HG02981 (cell line): Measurements from ENCODE around the gene PM20D2.

Source experiments
- ATAC-seq: cut with Tn5 transposase; IDR thresholded peaks from one replicate; pipeline ENCODE4 v1.9.1; 2021; ENCODE audit warnings: mild to moderate bottlenecking, moderate library complexity; ENCODE audit not compliant: unreplicated experiment

Gene PM20D2

GRCh38 chr6:89144354-89144906, 1.4 kb upstream of the PM20D2 start:
- ATAC-seq: peak; percentile 44

GRCh38 chr6:89145091-89145955, 532 bp upstream of the PM20D2 start:
- peak; percentile 55 for ATAC-seq

- no peak for ATAC-seq
Measured at GRCh38 chr6:89146718-89147700, 1.2 kb downstream of the PM20D2 start.

- ATAC-seq: no peak
Measured at GRCh38 chr6:89148016-89148750, 2.3 kb downstream of the PM20D2 start.

GRCh38 chr6:89154131-89154530, 8.3 kb downstream of the PM20D2 start:
- ATAC-seq: no peak

- no peak for ATAC-seq
Measured at GRCh38 chr6:89160331-89161092, 14.7 kb downstream of the PM20D2 start.

- ATAC-seq: no peak
Measured at GRCh38 chr6:89161326-89162046, 15.6 kb downstream of the PM20D2 start.

- ATAC-seq: no peak
Measured at GRCh38 chr6:89162047-89162371, 16.2 kb downstream of the PM20D2 start.

GRCh38 chr6:89172131-89172530, 26.3 kb downstream of the PM20D2 start:
- ATAC-seq: no peak

- no peak for ATAC-seq
Measured at GRCh38 chr6:89173634-89174033, 27.8 kb downstream of the PM20D2 start.

- ATAC-seq: no peak
Measured at GRCh38 chr6:89180112-89180511, 34.3 kb downstream of the PM20D2 start.

- ATAC-seq: no peak
Measured at GRCh38 chr6:89180971-89181370, 35.1 kb downstream of the PM20D2 start.

- ATAC-seq: no peak
Measured at GRCh38 chr6:89183294-89183693, 37.4 kb downstream of the PM20D2 start.

- ATAC-seq: no peak
Measured at GRCh38 chr6:89184344-89184743, 38.5 kb downstream of the PM20D2 start.

- no peak for ATAC-seq
Measured at GRCh38 chr6:89186762-89187161, 40.9 kb downstream of the PM20D2 start.

- no peak for ATAC-seq
Measured at GRCh38 chr6:89187504-89187903, 41.6 kb downstream of the PM20D2 start.

- no peak for ATAC-seq
Measured at GRCh38 chr6:89190741-89191140, 44.9 kb downstream of the PM20D2 start.

GRCh38 chr6:89194559-89194958, 48.7 kb downstream of the PM20D2 start:
- no peak for ATAC-seq

- ATAC-seq: no peak
Measured at GRCh38 chr6:89197141-89197540, 51.3 kb downstream of the PM20D2 start.
